HCT116 (cell line): ENCODE measurements around the gene USP9X.

ENCODE experiments used
- EZH2 ChIP-seq: fragments of 200-600 bp; sonication (generic); IDR thresholded peaks from 2 replicates; pipeline ENCODE4 v1.6.1; 2017; ENCODE audit warnings: antibody characterized with exemption, mixed run types
- JUND ChIP-seq: IDR thresholded peaks from 2 replicates; pipeline ENCODE4 v1.6.1; 2012
- POLR2A ChIP-seq: IDR thresholded peaks from 2 replicates; pipeline ENCODE4 v1.7.0; 2011; ENCODE audit warnings: borderline replicate concordance; ENCODE audit not compliant: insufficient read depth, insufficient read length; ENCODE audit errors: extremely low read depth
- POLR2AphosphoS5 ChIP-seq: IDR thresholded peaks from 2 replicates; pipeline ENCODE4 v1.6.1; 2011; ENCODE audit warnings: mild to moderate bottlenecking, low read depth, low read length, moderate library complexity
- RAD21 ChIP-seq: IDR thresholded peaks from 2 replicates; pipeline ENCODE4 v1.6.1; 2012; ENCODE audit warnings: low read depth, mild to moderate bottlenecking
- SIN3A ChIP-seq: IDR thresholded peaks from 2 replicates; pipeline ENCODE4 v1.6.1; 2012; ENCODE audit warnings: low read depth
- SRF ChIP-seq: IDR thresholded peaks from 2 replicates; pipeline ENCODE4 v1.6.1; 2012; ENCODE audit warnings: low read depth
- TCF7L2 ChIP-seq: IDR thresholded peaks from 2 replicates; pipeline ENCODE4 v1.7.0; 2011; ENCODE audit warnings: borderline replicate concordance, inconsistent platforms; ENCODE audit not compliant: insufficient read depth, insufficient read length; ENCODE audit errors: extremely low read depth
- YY1 ChIP-seq: IDR thresholded peaks from 2 replicates; pipeline ENCODE4 v1.6.1; 2011; ENCODE audit warnings: low read length, low read depth, moderate library complexity, mild to moderate bottlenecking; ENCODE audit not compliant: insufficient replicate concordance; ENCODE audit errors: extremely low read depth
- TF ChIP-seq, protein P1 (sequence below), 3 experiments: fragments of 200-600 bp in 1 of 3; sonication (generic) in 1 of 3; IDR thresholded peaks in 2 of 3; conservative IDR thresholded peaks in 1 of 3; 2 replicates each; pipeline ENCODE4 v1.5.1; 2012 to 2017; ENCODE audit warnings: low read depth in 2 of 3, low read length in 2 of 3, antibody characterized with exemption in 1 of 3, borderline replicate concordance in 1 of 3, control low read depth in 1 of 3, mild to moderate bottlenecking in 1 of 3, mixed read lengths in 1 of 3, mixed run types in 1 of 3, moderate library complexity in 1 of 3; ENCODE audit not compliant: insufficient read depth in 1 of 3
- TF ChIP-seq, protein P2 (sequence below): IDR thresholded peaks from 2 replicates; pipeline ENCODE4 v1.6.1; 2012
- TF ChIP-seq, protein P3 (sequence below): IDR thresholded peaks from 2 replicates; pipeline ENCODE4 v1.6.1; 2012
- TF ChIP-seq, protein P4 (sequence below): IDR thresholded peaks from 2 replicates; pipeline ENCODE4 v1.6.1; 2011; ENCODE audit warnings: mild to moderate bottlenecking, low read length, moderate library complexity; ENCODE audit not compliant: insufficient replicate concordance; ENCODE audit errors: extremely low read depth

DNA sequence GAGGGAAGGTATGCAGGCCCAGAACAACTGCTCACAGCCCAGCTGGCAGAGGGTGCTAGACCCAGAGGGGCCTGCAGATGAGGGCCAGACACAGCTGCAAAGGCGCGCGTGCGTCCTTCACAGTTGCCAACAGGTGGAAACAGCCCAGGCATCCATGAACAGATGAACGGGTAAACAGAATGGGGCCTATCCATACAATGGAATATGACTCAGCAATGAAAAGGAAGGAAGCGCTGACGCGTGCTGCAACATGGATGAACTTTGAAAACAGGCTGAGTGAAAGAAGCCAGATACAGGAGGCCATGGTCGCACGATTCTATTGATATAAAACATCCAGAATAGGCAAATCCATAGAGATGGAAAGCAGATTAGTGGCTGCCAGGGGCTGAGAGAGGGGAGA, 165.6 kb downstream of the USP9X start:
- TF ChIP-seq, protein P1, sequence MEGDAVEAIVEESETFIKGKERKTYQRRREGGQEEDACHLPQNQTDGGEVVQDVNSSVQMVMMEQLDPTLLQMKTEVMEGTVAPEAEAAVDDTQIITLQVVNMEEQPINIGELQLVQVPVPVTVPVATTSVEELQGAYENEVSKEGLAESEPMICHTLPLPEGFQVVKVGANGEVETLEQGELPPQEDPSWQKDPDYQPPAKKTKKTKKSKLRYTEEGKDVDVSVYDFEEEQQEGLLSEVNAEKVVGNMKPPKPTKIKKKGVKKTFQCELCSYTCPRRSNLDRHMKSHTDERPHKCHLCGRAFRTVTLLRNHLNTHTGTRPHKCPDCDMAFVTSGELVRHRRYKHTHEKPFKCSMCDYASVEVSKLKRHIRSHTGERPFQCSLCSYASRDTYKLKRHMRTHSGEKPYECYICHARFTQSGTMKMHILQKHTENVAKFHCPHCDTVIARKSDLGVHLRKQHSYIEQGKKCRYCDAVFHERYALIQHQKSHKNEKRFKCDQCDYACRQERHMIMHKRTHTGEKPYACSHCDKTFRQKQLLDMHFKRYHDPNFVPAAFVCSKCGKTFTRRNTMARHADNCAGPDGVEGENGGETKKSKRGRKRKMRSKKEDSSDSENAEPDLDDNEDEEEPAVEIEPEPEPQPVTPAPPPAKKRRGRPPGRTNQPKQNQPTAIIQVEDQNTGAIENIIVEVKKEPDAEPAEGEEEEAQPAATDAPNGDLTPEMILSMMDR (IDR thresholded peaks at IDR 0.05 in 2 of 3, conservative IDR thresholded peaks at IDR 0.05 in 1 of 3; ENCODE audit: borderline replicate concordance in 1 of 3, insufficient read depth in 1 of 3, low read depth in 2 of 3, low read length in 2 of 3): no peak
- TF ChIP-seq POLR2AphosphoS5: no peak
- TF ChIP-seq EZH2: no peak
- TF ChIP-seq, protein P2, sequence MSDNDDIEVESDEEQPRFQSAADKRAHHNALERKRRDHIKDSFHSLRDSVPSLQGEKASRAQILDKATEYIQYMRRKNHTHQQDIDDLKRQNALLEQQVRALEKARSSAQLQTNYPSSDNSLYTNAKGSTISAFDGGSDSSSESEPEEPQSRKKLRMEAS: no peak
- no peak for TF ChIP-seq RAD21
- TF ChIP-seq, protein P3, sequence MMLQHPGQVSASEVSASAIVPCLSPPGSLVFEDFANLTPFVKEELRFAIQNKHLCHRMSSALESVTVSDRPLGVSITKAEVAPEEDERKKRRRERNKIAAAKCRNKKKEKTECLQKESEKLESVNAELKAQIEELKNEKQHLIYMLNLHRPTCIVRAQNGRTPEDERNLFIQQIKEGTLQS: no peak
- TF ChIP-seq, protein P4, sequence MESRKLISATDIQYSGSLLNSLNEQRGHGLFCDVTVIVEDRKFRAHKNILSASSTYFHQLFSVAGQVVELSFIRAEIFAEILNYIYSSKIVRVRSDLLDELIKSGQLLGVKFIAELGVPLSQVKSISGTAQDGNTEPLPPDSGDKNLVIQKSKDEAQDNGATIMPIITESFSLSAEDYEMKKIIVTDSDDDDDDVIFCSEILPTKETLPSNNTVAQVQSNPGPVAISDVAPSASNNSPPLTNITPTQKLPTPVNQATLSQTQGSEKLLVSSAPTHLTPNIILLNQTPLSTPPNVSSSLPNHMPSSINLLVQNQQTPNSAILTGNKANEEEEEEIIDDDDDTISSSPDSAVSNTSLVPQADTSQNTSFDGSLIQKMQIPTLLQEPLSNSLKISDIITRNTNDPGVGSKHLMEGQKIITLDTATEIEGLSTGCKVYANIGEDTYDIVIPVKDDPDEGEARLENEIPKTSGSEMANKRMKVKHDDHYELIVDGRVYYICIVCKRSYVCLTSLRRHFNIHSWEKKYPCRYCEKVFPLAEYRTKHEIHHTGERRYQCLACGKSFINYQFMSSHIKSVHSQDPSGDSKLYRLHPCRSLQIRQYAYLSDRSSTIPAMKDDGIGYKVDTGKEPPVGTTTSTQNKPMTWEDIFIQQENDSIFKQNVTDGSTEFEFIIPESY: no peak
- TF ChIP-seq POLR2A: no peak
- TF ChIP-seq SRF: no peak
- TF ChIP-seq TCF7L2: no peak
- no peak for TF ChIP-seq JUND
- no peak for TF ChIP-seq YY1
- no peak for TF ChIP-seq SIN3A
